Karpas-422 (cell line): Measurements from ENCODE around the gene TRMT112. TPM values are rescaled to one million over a fixed set of nuclear protein-coding genes. Genes with fewer than 3 reads are reported as not detected.

ENCODE experiments used
- DNase-seq: peaks from one replicate; pipeline ENCODE4 v3.0.0-alpha.2; 2015
- H2AFZ ChIP-seq: fragments of 200-600 bp; sonication (generic); 2 replicates; pipeline ENCODE4 v1.6.1; 2014; ENCODE audit warnings: antibody characterized with exemption, low read length, mixed read lengths
- H3K27ac ChIP-seq: fragments of 200-600 bp; sonication (generic); 2 replicates; pipeline ENCODE4 v1.5.1; 2014; ENCODE audit warnings: mild to moderate bottlenecking, low read length, moderate library complexity
- H3K27me3 ChIP-seq: fragments of 200-600 bp; sonication (generic); 2 replicates; pipeline ENCODE4 v1.6.1; 2014; ENCODE audit warnings: low read length, mixed read lengths
- H3K36me3 ChIP-seq: fragments of 200-600 bp; sonication (generic); 2 replicates; pipeline ENCODE4 v1.6.1; 2014; ENCODE audit warnings: low read length, mixed read lengths; ENCODE audit not compliant: insufficient read depth
- H3K4me1 ChIP-seq: fragments of 200-600 bp; sonication (generic); 2 replicates; pipeline ENCODE4 v1.6.1; 2014; ENCODE audit warnings: mild to moderate bottlenecking, low read length, mixed read lengths
- H3K4me2 ChIP-seq: fragments of 200-600 bp; sonication (generic); 2 replicates; pipeline ENCODE4 v1.6.1; 2014; ENCODE audit warnings: low read length, low read depth, mild to moderate bottlenecking; ENCODE audit not compliant: poor library complexity, severe bottlenecking
- H3K4me3 ChIP-seq: fragments of 200-600 bp; sonication (generic); 2 replicates; pipeline ENCODE4 v1.5.1; 2014; ENCODE audit warnings: mild to moderate bottlenecking, antibody characterized with exemption, low read length, mixed read lengths
- H3K79me2 ChIP-seq: fragments of 200-600 bp; sonication (generic); 2 replicates; pipeline ENCODE4 v1.6.1; 2014; ENCODE audit warnings: mild to moderate bottlenecking, low read length, mixed read lengths
- H3K9ac ChIP-seq: fragments of 200-600 bp; sonication (generic); 2 replicates; pipeline ENCODE4 v1.6.0; 2014; ENCODE audit warnings: low read length
- H3K9me2 ChIP-seq: fragments of 200-600 bp; sonication (generic), shearing (Covaris generic); replicated peaks from 2 replicates; pipeline ENCODE4 v1.6.0; 2014; ENCODE audit warnings: mild to moderate bottlenecking, low read length, moderate library complexity; ENCODE audit not compliant: insufficient read depth
- H3K9me3 ChIP-seq: fragments of 300-700, 200-600 bp; sonication (generic); 2 replicates; pipeline ENCODE4 v1.6.1; 2014; ENCODE audit warnings: low read length, mixed read lengths
- H4K20me1 ChIP-seq: fragments of 200-600 bp; sonication (generic); 2 replicates; pipeline ENCODE4 v1.6.1; 2014; ENCODE audit warnings: mild to moderate bottlenecking, antibody characterized with exemption, low read length, low read depth; ENCODE audit not compliant: insufficient read depth
- total RNA-seq: library from RNA; depleted of rRNA; stranded (reverse); fragments of >200 nt; shearing (Covaris generic); gene quantifications from 2 replicates; pipeline ENCODE4 v1.2.3, GENCODE V29; 2014; ENCODE audit warnings: low replicate concordance

The TRMT112 gene
- total RNA-seq, 1 experiment from 2014 or later = 363 TPM

- Histone ChIP-seq H3K4me3 (peak within 1 kb of the TSS; percentile 85), H3K27me3 (no peaks in the 10 kb centered on the region), H3K36me3 (peaks cover 9% of the 10 kb centered on the region; the same call in 1 of the 2 replicates), H3K4me2 (peak within 1 kb of the TSS; percentile 88), H3K27ac (peak within 1 kb of the TSS; percentile 75), H3K9me3 (no peaks in the 10 kb centered on the region), H3K9ac (peak within 1 kb of the TSS; percentile 94), H3K79me2 (peaks cover 3% of the 10 kb centered on the region; the same call in 1 of the 2 replicates), H2AFZ (peak within 1 kb of the TSS; percentile 86), H3K4me1 (peaks cover 53% of the 10 kb centered on the region), H4K20me1 (peaks cover 4% of the 10 kb centered on the region; the same call in 1 of the 2 replicates), H3K9me2 (no peaks in the 10 kb centered on the region)
- DNase-seq = peak; percentile 81
Observed at GRCh38 chr11:64358907-64359711, 41.8 kb upstream of the TRMT112 start, which contains the start of gene RPS6KA4. Gene RPS6KA4, plus strand, starts transcription at chr11:64359162. Its CDS starts 74 bp downstream, at chr11:64359236.

GRCh38 chr11:64358536-64358906, 41.2 kb upstream of the TRMT112 start:
- H3K27me3 ChIP-seq = no peaks in the 10 kb centered on the region
- H2AFZ ChIP-seq = no peak overlapping the region
- H3K4me1 ChIP-seq = peaks cover 54% of the 10 kb centered on the region
- peaks cover 9% of the 10 kb centered on the region; the same call in 1 of the 2 replicates for H3K36me3 ChIP-seq
- no peaks in the 10 kb centered on the region for H3K9me3 ChIP-seq
- DNase-seq = no peak
- H3K9me2 ChIP-seq = no peaks in the 10 kb centered on the region
- H4K20me1 ChIP-seq = peaks cover 4% of the 10 kb centered on the region; the same call in 1 of the 2 replicates
- peak overlapping the region; percentile 94 for H3K9ac ChIP-seq
- peaks cover 3% of the 10 kb centered on the region; the same call in 1 of the 2 replicates for H3K79me2 ChIP-seq
- H3K4me2 ChIP-seq = peak overlapping the region; percentile 88
- peak overlapping the region; percentile 85 for H3K4me3 ChIP-seq
- H3K27ac ChIP-seq = peak overlapping the region; percentile 75; the same call in 1 of the 2 replicates

GRCh38 chr11:64357904-64358535, 40.7 kb upstream of the TRMT112 start:
- Histone ChIP-seq H4K20me1 (peaks cover 4% of the 10 kb centered on the region; the same call in 1 of the 2 replicates), H3K4me3 (peak overlapping the region; percentile 85), H3K79me2 (peaks cover 3% of the 10 kb centered on the region; the same call in 1 of the 2 replicates), H3K9ac (peak overlapping the region; percentile 94), H3K27me3 (no peaks in the 10 kb centered on the region), H2AFZ (no peak overlapping the region), H3K4me2 (peak overlapping the region; percentile 88), H3K9me2 (no peaks in the 10 kb centered on the region), H3K4me1 (peaks cover 54% of the 10 kb centered on the region), H3K9me3 (no peaks in the 10 kb centered on the region), H3K27ac (peak overlapping the region; percentile 75; the same call in 1 of the 2 replicates), H3K36me3 (peaks cover 9% of the 10 kb centered on the region; the same call in 1 of the 2 replicates)
- DNase-seq = peak; percentile 65

GRCh38 chr11:64357446-64357845, 40.1 kb upstream of the TRMT112 start:
- H3K36me3 ChIP-seq = peaks cover 9% of the 10 kb centered on the region; the same call in 1 of the 2 replicates
- peaks cover 54% of the 10 kb centered on the region for H3K4me1 ChIP-seq
- peak overlapping the region; percentile 88 for H3K4me2 ChIP-seq
- no peak for DNase-seq
- peak overlapping the region; percentile 94 for H3K9ac ChIP-seq
- 0 out of 2 replicates have a peak overlapping the region, but pooled peaks have one; percentile 75 for H3K27ac ChIP-seq
- H2AFZ ChIP-seq = no peak overlapping the region
- peak overlapping the region; percentile 85; the same call in 1 of the 2 replicates for H3K4me3 ChIP-seq
- H3K9me2 ChIP-seq = no peaks in the 10 kb centered on the region
- peaks cover 3% of the 10 kb centered on the region; the same call in 1 of the 2 replicates for H3K79me2 ChIP-seq
- H3K27me3 ChIP-seq = no peaks in the 10 kb centered on the region
- no peaks in the 10 kb centered on the region for H3K9me3 ChIP-seq
- H4K20me1 ChIP-seq = peaks cover 4% of the 10 kb centered on the region; the same call in 1 of the 2 replicates

GRCh38 chr11:64356498-64357411, 39.4 kb upstream of the TRMT112 start:
- peak; percentile 88 for DNase-seq
- Histone ChIP-seq H3K36me3 (peaks cover 8% of the 10 kb centered on the region; the same call in 1 of the 2 replicates), H3K4me2 (peak overlapping the region; percentile 88), H3K79me2 (peaks cover 3% of the 10 kb centered on the region; the same call in 1 of the 2 replicates), H3K27me3 (no peaks in the 10 kb centered on the region), H3K4me3 (no peak overlapping the region), H3K27ac (no peak overlapping the region), H2AFZ (no peak overlapping the region), H3K9ac (no peak overlapping the region), H3K9me2 (no peaks in the 10 kb centered on the region), H3K4me1 (peaks cover 54% of the 10 kb centered on the region), H3K9me3 (no peaks in the 10 kb centered on the region), H4K20me1 (peaks cover 4% of the 10 kb centered on the region; the same call in 1 of the 2 replicates)

- no peaks in the 10 kb centered on the region for H3K9me2 ChIP-seq
- H2AFZ ChIP-seq = no peak overlapping the region
- H3K27ac ChIP-seq = peak overlapping the region; percentile 76
Observed at GRCh38 chr11:64355078-64355940, 38.0 kb upstream of the TRMT112 start.

More at GRCh38 chr11:64355078-64355940, 38.0 kb upstream of the TRMT112 start:
- Histone ChIP-seq H3K79me2 (peaks cover 3% of the 10 kb centered on the region; the same call in 1 of the 2 replicates), H3K4me3 (no peak overlapping the region), H3K4me1 (peaks cover 51% of the 10 kb centered on the region), H3K27me3 (no peaks in the 10 kb centered on the region), H3K9ac (peak overlapping the region; percentile 51), H3K4me2 (peak overlapping the region; percentile 11), H3K36me3 (0 out of 2 replicates have a peak, but pooled peaks cover 4% of the 10 kb centered on the region), H3K9me3 (no peaks in the 10 kb centered on the region), H4K20me1 (peaks cover 4% of the 10 kb centered on the region; the same call in 1 of the 2 replicates)
- DNase-seq = peak; percentile 91
